Measurements from ENCODE around the gene TREH.

The TREH gene

DNA sequence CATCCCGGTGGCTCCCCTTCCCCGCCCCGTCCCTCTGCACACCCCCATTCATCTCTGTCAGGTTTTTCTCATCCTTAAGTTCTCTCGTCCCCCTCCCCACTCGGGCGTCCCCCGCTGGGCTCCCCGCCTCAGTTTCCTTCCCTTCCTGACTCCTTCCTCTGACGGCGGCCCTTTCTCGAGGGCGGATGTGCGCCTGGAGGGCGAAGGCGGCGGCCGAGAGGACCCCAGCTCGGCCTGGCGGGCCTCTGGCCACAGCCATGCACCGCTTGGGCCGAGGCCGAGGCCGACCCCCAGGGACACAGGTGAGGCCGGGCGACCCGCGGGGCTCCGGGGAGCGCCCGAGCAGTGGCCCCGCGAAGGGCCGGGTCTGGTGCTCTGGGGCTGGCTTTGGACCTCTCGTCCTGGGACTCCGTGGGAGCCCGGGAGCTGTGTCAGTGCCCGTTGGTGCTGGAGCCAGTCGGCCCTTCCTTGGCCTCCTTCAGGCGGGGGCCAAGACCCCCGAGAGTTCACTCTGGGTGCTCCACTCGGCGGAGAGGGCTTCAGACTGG is 69.2 kb downstream of the TREH start:
- H3K9me3 Mint-ChIP-seq (ENCODE audit: low read depth): no peaks in the 10 kb centered on the region
- H3K4me3 Mint-ChIP-seq: peak overlapping the region; percentile 81
- H3K36me3 Mint-ChIP-seq: no peaks in the 10 kb centered on the region
- peak overlapping the region; percentile 70 for H3K27ac Mint-ChIP-seq
- no peaks in the 10 kb centered on the region for H3K27me3 Mint-ChIP-seq
- peaks cover 19% of the 10 kb centered on the region for H3K4me1 Mint-ChIP-seq (ENCODE audit: low read depth)

DNA sequence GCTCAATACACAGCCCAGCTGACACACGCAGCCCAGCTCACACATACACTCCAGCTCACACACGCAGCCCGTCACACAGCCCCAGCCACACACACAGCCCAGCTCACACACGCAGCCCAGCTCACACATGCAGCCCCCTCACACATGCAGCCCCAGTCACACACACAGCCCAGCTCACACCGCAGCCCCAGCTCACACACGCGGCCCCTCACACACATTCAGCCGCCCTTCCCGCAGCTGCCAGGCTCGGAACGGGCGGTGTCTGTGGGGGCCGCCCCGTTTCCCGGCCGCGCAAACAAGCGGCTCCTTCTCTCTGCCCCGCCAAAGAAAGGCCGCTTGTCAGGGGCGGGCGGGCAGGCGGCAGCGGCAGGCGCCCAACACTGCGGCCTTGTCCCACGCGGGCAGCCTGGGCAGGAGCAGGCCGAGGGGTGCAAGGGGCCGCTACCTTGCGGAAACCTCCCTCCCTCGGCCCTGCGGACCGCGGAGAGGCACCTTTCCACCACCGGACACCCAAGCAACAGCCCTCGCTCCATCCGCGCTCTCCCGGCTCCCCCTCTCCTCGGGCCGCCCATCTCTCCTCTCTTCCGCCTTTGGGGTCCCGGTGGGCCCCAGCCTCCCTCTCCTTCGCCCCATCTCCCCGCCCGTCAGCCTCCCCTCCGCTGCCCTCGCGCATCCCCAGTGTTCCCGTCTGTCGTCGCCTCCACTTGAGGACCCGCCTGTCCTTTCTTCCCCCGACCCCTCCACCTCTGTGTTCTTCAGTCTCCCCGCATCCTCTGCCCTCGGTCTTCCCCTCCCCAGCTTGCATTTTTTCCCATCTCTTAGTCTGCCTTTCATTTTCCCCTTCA is 69.8 kb downstream of the TREH start:
- no peaks in the 10 kb centered on the region for H3K36me3 Mint-ChIP-seq
- peaks cover 19% of the 10 kb centered on the region for H3K4me1 Mint-ChIP-seq (ENCODE audit: low read depth)
- peak overlapping the region; percentile 75 for H3K27ac Mint-ChIP-seq
- H3K4me3 Mint-ChIP-seq: peak overlapping the region; percentile 81
- H3K9me3 Mint-ChIP-seq (ENCODE audit: low read depth): no peaks in the 10 kb centered on the region
- H3K27me3 Mint-ChIP-seq: no peaks in the 10 kb centered on the region

DNA sequence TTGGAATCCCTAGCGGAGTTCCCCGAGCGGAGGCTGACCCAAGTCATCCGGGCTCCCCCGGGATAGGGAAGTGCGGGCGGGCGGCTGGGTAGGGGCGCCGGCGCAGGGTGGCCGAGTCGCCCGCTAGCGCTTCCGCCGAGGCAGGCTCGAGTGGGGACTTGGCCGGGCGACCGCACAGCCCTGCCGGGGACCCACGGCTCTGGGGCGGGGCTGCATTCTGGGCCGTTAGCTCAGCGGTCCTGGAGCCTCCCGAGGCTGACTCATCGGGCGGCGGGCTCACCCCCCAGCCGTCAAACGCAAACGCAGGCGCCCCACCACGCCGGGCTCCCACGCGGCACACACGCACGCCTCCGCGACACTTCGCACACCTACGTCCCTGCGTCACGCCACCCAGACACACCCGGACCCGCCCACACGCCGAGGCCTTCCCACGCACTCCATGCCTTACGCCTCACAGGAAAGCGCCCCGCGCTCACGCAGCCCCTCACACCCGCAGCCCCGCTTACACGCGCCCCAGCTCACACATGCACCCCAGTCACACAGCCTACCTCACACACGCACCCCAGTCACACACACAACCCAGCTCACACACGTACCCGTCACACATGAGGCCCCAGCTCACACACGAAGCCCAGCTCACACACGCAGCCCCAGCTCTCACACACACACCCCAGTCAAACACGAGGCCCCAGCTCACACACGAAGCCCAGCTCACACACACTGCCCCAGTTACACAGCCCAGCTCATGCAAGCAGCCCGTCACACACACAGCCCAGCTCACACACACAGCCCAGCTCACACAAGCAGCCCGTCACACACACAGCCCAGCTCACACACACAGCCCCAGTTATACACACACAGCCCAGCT is 70.9 kb downstream of the TREH start:
- Mint-ChIP-seq H3K27me3 (no peaks in the 10 kb centered on the region), H3K4me3 (peak overlapping the region; percentile 80), H3K4me1 (ENCODE audit: low read depth) (peaks cover 19% of the 10 kb centered on the region), H3K36me3 (no peaks in the 10 kb centered on the region), H3K27ac (peak overlapping the region; percentile 75), H3K9me3 (ENCODE audit: low read depth) (no peaks in the 10 kb centered on the region)

DNA sequence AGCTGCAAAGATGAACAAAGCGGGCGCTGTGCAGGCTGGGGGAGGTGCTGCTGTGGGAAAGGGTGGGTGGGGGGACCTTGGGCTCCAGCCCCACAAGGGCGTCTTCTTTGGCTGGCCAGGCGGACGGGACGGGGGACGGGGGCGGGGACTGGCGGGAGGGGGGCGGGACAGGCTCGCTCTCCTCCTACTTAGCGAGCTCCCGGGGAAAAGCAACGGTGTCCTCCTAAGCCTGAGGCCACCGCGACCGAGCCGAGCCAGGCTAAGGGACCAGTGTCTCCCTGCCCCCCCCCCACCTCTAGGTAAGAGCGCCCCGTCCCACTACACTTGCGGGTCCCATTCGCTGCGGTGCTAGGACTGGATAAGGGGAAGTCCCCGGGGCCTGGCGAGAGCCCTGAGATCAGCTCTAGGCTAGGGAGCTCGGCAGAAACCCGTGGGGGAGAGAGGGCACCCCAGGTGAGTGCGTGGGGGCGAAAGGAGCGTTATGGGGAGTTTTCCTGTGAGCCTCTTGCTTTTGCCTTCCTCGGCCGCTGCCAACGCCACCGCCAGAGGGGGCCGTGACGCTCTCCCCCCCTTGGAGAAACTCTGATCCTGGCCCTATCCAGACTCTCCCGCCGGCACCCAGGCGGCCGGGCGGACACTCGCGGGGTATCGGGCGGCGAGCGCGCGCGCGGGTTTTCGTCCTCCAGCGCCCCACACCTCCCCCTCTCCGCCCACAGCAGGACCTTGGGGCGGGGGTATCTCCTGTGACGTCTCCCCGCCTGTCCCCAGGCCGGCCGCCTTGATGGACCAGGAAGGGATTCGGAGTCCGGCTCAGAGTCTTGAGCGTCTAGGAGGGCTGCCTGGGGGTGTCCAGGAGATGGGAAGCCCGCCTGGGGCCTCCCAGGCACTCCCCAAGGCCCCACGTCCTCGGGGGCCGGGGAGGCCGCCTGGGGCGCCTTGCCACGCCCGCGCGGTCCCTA is 71.8 kb downstream of the TREH start, which contains the start of gene PHLDB1:
PHLDB1 (plus strand) TSS at position 215 of the 959 bp plus-strand sequence. CDS start 6,222 bp downstream, outside the sequence.
- Mint-ChIP-seq H3K27me3 (no peaks in the 10 kb centered on the region), H3K4me1 (ENCODE audit: low read depth) (peaks cover 19% of the 10 kb centered on the region), H3K4me3 (peak within 1 kb of the TSS; percentile 80), H3K27ac (peak within 1 kb of the TSS; percentile 72), H3K9me3 (ENCODE audit: low read depth) (no peaks in the 10 kb centered on the region), H3K36me3 (peaks cover 2% of the 10 kb centered on the region)

All from activated naive CD8-positive, alpha-beta T cell (primary cell).